Vagina (tissue), 2 donors: Measurements from ENCODE around the gene BROX. TPM values are rescaled to one million over a fixed set of nuclear protein-coding genes. Genes with fewer than 3 reads are reported as not detected.

ENCODE experiments used
- DNase-seq, 2 donors: peaks; one replicate each; pipeline ENCODE4 v3.0.0-alpha.2; 2017; ENCODE audit errors: extremely low spot score in 2 of 2
- H3K27ac ChIP-seq: fragments of 200-600 bp; sonication (generic); one replicate; pipeline ENCODE4 v1.5.1; 2019
- H3K27me3 ChIP-seq: fragments of 200-600 bp; sonication (generic); one replicate; pipeline ENCODE4 v1.5.1; 2019
- H3K36me3 ChIP-seq, 2 donors: fragments of 200-600 bp; sonication (generic); one replicate each; pipeline ENCODE4 v1.5.1; 2017 to 2019
- H3K4me1 ChIP-seq: fragments of 200-600 bp; sonication (generic); one replicate; pipeline ENCODE4 v1.5.1; 2019
- H3K4me3 ChIP-seq, 2 donors: fragments of 200-600 bp; sonication (generic); 1 replicate in 1 of 2; 2 replicates in 1 of 2; pipeline ENCODE4 v1.5.1; 2016 to 2019
- H3K9me3 ChIP-seq: fragments of 200-600 bp; sonication (generic); one replicate; pipeline ENCODE4 v1.5.1; 2019
- CTCF ChIP-seq, 3 experiments: fragments of 450-650 bp in 2 of 3; fragments of 200-600 bp in 1 of 3; sonication (generic) in 1 of 3; IDR thresholded peaks; one replicate each; pipeline ENCODE4 v1.5.1; 2017 to 2019; ENCODE audit warnings: antibody characterized with exemption in 3 of 3, mild to moderate bottlenecking in 2 of 3, moderate library complexity in 2 of 3
- POLR2A ChIP-seq, 2 donors: fragments of 450-650 bp; IDR thresholded peaks; one replicate each; pipeline ENCODE4 v1.6.1; 2017; ENCODE audit warnings: antibody characterized with exemption in 2 of 2, mild to moderate bottlenecking in 2 of 2, moderate library complexity in 2 of 2
- POLR2AphosphoS5 ChIP-seq, 2 donors: sonication (generic); formaldehyde crosslinking; IDR thresholded peaks; one replicate each; pipeline ENCODE4 v1.9.0; 2017; ENCODE audit warnings: antibody characterized with exemption in 2 of 2, mild to moderate bottlenecking in 2 of 2, low read depth in 1 of 2; ENCODE audit not compliant: insufficient read depth in 1 of 2
- intact Hi-C: fragments of 100-400 bp; cut with DNase I; formaldehyde crosslinking; loops from one replicate; pipeline ENCODE4 v1.15.1; 2023
- total RNA-seq: library from RNA; depleted of rRNA; stranded (reverse); fragments of >200 nt; gene quantifications from one replicate; pipeline ENCODE4 v1.2.3, GENCODE V29; 2016

BROX gene
- total RNA-seq, 1 donor from 2014 or later, result 26.0 TPM

- intact Hi-C loops, result no loop called here
- Histone ChIP-seq H3K9me3 (no peaks in the 10 kb centered on the region), H3K36me3 (no peaks in the 10 kb centered on the region), H3K27ac (no peak overlapping the region), H3K4me1 (no peaks in the 10 kb centered on the region), H3K4me3 (no peak overlapping the region), H3K27me3 (no peaks in the 10 kb centered on the region)
- no peak for DNase-seq
- TF ChIP-seq POLR2A (IDR thresholded peaks at IDR 0.05) (no peak), POLR2AphosphoS5 (IDR thresholded peaks at IDR 0.05; ENCODE audit: insufficient read depth in 1 of 2, low read depth in 1 of 2) (no peak), CTCF (IDR thresholded peaks at IDR 0.05) (no peak)
Observed at GRCh38 chr1:222750651-222751050, 38.3 kb downstream of the BROX start.

- no peak overlapping the region for H3K4me3 ChIP-seq
- TF ChIP-seq POLR2AphosphoS5 (IDR thresholded peaks at IDR 0.05; ENCODE audit: insufficient read depth in 1 of 2, low read depth in 1 of 2) (no peak), POLR2A (IDR thresholded peaks at IDR 0.05) (no peak), CTCF (IDR thresholded peaks at IDR 0.05) (no peak)
- no peaks in the 10 kb centered on the region for H3K4me1 ChIP-seq
- no peak overlapping the region for H3K27ac ChIP-seq
- intact Hi-C loops, result no loop called here
- H3K36me3 ChIP-seq, result no peaks in the 10 kb centered on the region
- no peak for DNase-seq
- H3K9me3 ChIP-seq, result no peaks in the 10 kb centered on the region
- no peaks in the 10 kb centered on the region for H3K27me3 ChIP-seq
Observed at GRCh38 chr1:222751255-222751654, 38.9 kb downstream of the BROX start.

GRCh38 chr1:222754366-222755139, 42.2 kb downstream of the BROX start:
- H3K4me3 ChIP-seq, result no peak overlapping the region
- H3K27ac ChIP-seq, result no peak overlapping the region
- no peaks in the 10 kb centered on the region for H3K4me1 ChIP-seq
- no peaks in the 10 kb centered on the region for H3K27me3 ChIP-seq
- H3K9me3 ChIP-seq, result no peaks in the 10 kb centered on the region
- no peaks in the 10 kb centered on the region for H3K36me3 ChIP-seq
- no peak for TF ChIP-seq POLR2A (IDR thresholded peaks at IDR 0.05)
- TF ChIP-seq POLR2AphosphoS5 (IDR thresholded peaks at IDR 0.05; ENCODE audit: insufficient read depth in 1 of 2, low read depth in 1 of 2), result peak in 1 of 2 donors; percentile 4
- no peak for TF ChIP-seq CTCF (IDR thresholded peaks at IDR 0.05)
- intact Hi-C loops, result no loop called here
- no peak for DNase-seq

GRCh38 chr1:222757646-222758268, 45.4 kb downstream of the BROX start:
- Histone ChIP-seq H3K36me3 (no peaks in the 10 kb centered on the region), H3K9me3 (no peaks in the 10 kb centered on the region), H3K27me3 (no peaks in the 10 kb centered on the region), H3K4me1 (no peaks in the 10 kb centered on the region), H3K4me3 (no peak overlapping the region), H3K27ac (no peak overlapping the region)
- DNase-seq, result no peak
- intact Hi-C loops, result no loop called here
- TF ChIP-seq POLR2A (IDR thresholded peaks at IDR 0.05), result no peak
- no peak for TF ChIP-seq POLR2AphosphoS5 (IDR thresholded peaks at IDR 0.05; ENCODE audit: insufficient read depth in 1 of 2, low read depth in 1 of 2)
- TF ChIP-seq CTCF (IDR thresholded peaks at IDR 0.05), result no peak
